Ishikawa (cell line): ENCODE measurements around the gene TNFRSF18.

Source experiments
- CEBPB ChIP-seq: IDR thresholded peaks from 2 replicates; pipeline ENCODE4 v1.6.1; 2012
- CREB1 ChIP-seq: IDR thresholded peaks from 2 replicates; pipeline ENCODE4 v1.6.1; 2012; ENCODE audit warnings: low read depth
- EGR1 ChIP-seq: IDR thresholded peaks from 2 replicates; pipeline ENCODE4 v1.6.1; 2012
- EP300 ChIP-seq: IDR thresholded peaks from 2 replicates; pipeline ENCODE4 v1.6.1; 2012; ENCODE audit warnings: borderline replicate concordance
- FOXM1 ChIP-seq: IDR thresholded peaks from 2 replicates; pipeline ENCODE4 v1.6.1; 2012; ENCODE audit warnings: low read depth, borderline replicate concordance
- RAD21 ChIP-seq: IDR thresholded peaks from 2 replicates; pipeline ENCODE4 v1.6.1; 2012; ENCODE audit warnings: low read depth
- TAF1 ChIP-seq: IDR thresholded peaks from 2 replicates; pipeline ENCODE4 v1.6.1; 2012; ENCODE audit warnings: low read depth, mild to moderate bottlenecking
- TCF12 ChIP-seq: IDR thresholded peaks from 2 replicates; pipeline ENCODE4 v1.6.1; 2012; ENCODE audit warnings: low read depth
- YY1 ChIP-seq: IDR thresholded peaks from 2 replicates; pipeline ENCODE4 v1.6.1; 2012; ENCODE audit warnings: low read depth
- TF ChIP-seq, protein P1 (sequence below): IDR thresholded peaks from 2 replicates; pipeline ENCODE4 v1.6.1; 2012; ENCODE audit warnings: low read depth, mild to moderate bottlenecking

DNA sequence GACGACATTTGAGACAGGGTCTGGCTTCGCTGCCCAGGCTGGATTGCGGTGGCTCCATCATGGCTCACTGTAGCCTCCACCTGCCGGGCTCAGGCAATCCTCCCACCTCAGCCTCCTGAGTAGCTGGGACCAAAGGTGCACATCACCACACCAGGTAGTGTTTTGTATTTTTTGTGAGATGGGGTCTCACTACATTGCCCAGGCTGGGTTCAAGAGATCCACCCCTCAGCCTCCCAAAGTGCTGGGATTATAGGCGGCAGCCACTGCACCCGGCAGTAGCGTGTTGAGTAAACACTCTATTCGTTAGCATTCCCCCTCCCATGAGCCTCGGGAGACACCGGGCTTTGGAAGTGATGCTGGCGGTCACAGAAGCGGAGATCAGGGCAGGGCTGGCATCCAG lies 46.9 kb upstream of the TNFRSF18 start:
- TF ChIP-seq FOXM1, result no peak
- no peak for TF ChIP-seq TAF1
- TF ChIP-seq CEBPB, result no peak
- no peak for TF ChIP-seq RAD21
- no peak for TF ChIP-seq YY1
- no peak for TF ChIP-seq EGR1
- no peak for TF ChIP-seq TCF12
- TF ChIP-seq, protein P1, sequence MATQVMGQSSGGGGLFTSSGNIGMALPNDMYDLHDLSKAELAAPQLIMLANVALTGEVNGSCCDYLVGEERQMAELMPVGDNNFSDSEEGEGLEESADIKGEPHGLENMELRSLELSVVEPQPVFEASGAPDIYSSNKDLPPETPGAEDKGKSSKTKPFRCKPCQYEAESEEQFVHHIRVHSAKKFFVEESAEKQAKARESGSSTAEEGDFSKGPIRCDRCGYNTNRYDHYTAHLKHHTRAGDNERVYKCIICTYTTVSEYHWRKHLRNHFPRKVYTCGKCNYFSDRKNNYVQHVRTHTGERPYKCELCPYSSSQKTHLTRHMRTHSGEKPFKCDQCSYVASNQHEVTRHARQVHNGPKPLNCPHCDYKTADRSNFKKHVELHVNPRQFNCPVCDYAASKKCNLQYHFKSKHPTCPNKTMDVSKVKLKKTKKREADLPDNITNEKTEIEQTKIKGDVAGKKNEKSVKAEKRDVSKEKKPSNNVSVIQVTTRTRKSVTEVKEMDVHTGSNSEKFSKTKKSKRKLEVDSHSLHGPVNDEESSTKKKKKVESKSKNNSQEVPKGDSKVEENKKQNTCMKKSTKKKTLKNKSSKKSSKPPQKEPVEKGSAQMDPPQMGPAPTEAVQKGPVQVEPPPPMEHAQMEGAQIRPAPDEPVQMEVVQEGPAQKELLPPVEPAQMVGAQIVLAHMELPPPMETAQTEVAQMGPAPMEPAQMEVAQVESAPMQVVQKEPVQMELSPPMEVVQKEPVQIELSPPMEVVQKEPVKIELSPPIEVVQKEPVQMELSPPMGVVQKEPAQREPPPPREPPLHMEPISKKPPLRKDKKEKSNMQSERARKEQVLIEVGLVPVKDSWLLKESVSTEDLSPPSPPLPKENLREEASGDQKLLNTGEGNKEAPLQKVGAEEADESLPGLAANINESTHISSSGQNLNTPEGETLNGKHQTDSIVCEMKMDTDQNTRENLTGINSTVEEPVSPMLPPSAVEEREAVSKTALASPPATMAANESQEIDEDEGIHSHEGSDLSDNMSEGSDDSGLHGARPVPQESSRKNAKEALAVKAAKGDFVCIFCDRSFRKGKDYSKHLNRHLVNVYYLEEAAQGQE, result no peak
- TF ChIP-seq EP300, result no peak
- TF ChIP-seq CREB1, result no peak
